WTC11 (cell line): ENCODE measurements around the gene CIAO2A. TPM values are rescaled to one million over a fixed set of nuclear protein-coding genes. Genes with fewer than 3 reads are reported as not detected.
"Not testable (repeated sequence)": the region's sequence is repeated elsewhere in the genome, so short reads cannot be mapped to it uniquely, and the experiment has no call there.

Experiments used
- ATAC-seq: fragments of 200-7000 bp; cut with Tn5 transposase; 2 replicates; pipeline ENCODE4 v1.10.0; 2021; ENCODE audit warnings: mild to moderate bottlenecking, moderate library complexity
- CTCF ChIA-PET: fragments of 300-600 bp; sonication (Branson Sonifier 250); formaldehyde crosslinking; loops from one replicate; lab custom pipeline; 2021; ENCODE audit warnings: antibody characterized with exemption; lab: Charles Lee
- POLR2A ChIA-PET: fragments of 350-600 bp; sonication (Branson Sonifier 250); formaldehyde crosslinking; loops from one replicate; lab custom pipeline; 2021; ENCODE audit warnings: antibody characterized with exemption; lab: Charles Lee
- DNase-seq: peaks from one replicate; pipeline ENCODE4 v3.0.0; 2021; ENCODE audit warnings: low spot score
- H3K27ac Mint-ChIP-seq: 2 replicates; pipeline ENCODE4 v1.8.0; 2021; ENCODE audit warnings: mixed read lengths
- H3K27me3 Mint-ChIP-seq: 2 replicates; pipeline ENCODE4 v1.8.0; 2021; ENCODE audit warnings: low read depth, mild to moderate bottlenecking, moderate library complexity, mixed read lengths
- H3K36me3 Mint-ChIP-seq: 2 replicates; pipeline ENCODE4 v1.8.0; 2021; ENCODE audit warnings: mixed read lengths
- H3K4me1 Mint-ChIP-seq: 2 replicates; pipeline ENCODE4 v1.8.0; 2022; ENCODE audit warnings: mixed read lengths
- H3K4me3 Mint-ChIP-seq: 2 replicates; pipeline ENCODE4 v1.8.0; 2021; ENCODE audit warnings: mild to moderate bottlenecking, moderate library complexity, mixed read lengths
- H3K9me3 Mint-ChIP-seq: 2 replicates; pipeline ENCODE4 v1.8.0; 2021; ENCODE audit warnings: mixed read lengths
- ATF3 ChIP-seq: sonication (generic); formaldehyde crosslinking; conservative IDR thresholded peaks from 2 replicates; pipeline ENCODE4 v1.8.1; 2022; ENCODE audit warnings: mild to moderate bottlenecking, missing genetic modification reagents
- CREM ChIP-seq: sonication (generic); formaldehyde crosslinking; IDR thresholded peaks from 2 replicates; pipeline ENCODE4 v1.8.1; 2022; ENCODE audit warnings: mild to moderate bottlenecking, missing genetic modification reagents, moderate library complexity
- EMX1 ChIP-seq: fragments of 250-450 bp; sonication (Bioruptor Pico); IDR thresholded peaks from 2 replicates; pipeline ENCODE4 v1.8.0; 2021; ENCODE audit warnings: mild to moderate bottlenecking
- NR1H2 ChIP-seq: sonication (generic); formaldehyde crosslinking; IDR thresholded peaks from 2 replicates; pipeline ENCODE4 v1.9.0; 2021; ENCODE audit warnings: mild to moderate bottlenecking, moderate library complexity, missing genetic modification reagents
- PRRX2 ChIP-seq: fragments of 250-450 bp; sonication (Bioruptor Pico); IDR thresholded peaks from 2 replicates; pipeline ENCODE4 v1.8.0; 2021; ENCODE audit warnings: mild to moderate bottlenecking
- SP1 ChIP-seq: sonication (generic); formaldehyde crosslinking; conservative IDR thresholded peaks from 2 replicates; pipeline ENCODE4 v1.8.1; 2022; ENCODE audit warnings: missing genetic modification reagents
- STAT6 ChIP-seq: sonication (generic); formaldehyde crosslinking; conservative IDR thresholded peaks from 2 replicates; pipeline ENCODE4 v1.8.1; 2023; ENCODE audit warnings: mild to moderate bottlenecking, low read depth, missing genetic modification reagents, moderate library complexity
- TCF7 ChIP-seq: sonication (generic); formaldehyde crosslinking; IDR thresholded peaks from 2 replicates; pipeline ENCODE4 v1.8.0; 2022; ENCODE audit warnings: mild to moderate bottlenecking, low read depth, missing genetic modification reagents, moderate library complexity
- TEAD1 ChIP-seq: sonication (generic); formaldehyde crosslinking; IDR thresholded peaks from 2 replicates; pipeline ENCODE4 v1.8.0; 2022; ENCODE audit warnings: mild to moderate bottlenecking, missing genetic modification reagents
- TP53 ChIP-seq: sonication (generic); formaldehyde crosslinking; IDR thresholded peaks from 2 replicates; pipeline ENCODE4 v1.8.1; 2023; ENCODE audit warnings: mild to moderate bottlenecking, missing genetic modification reagents
- total RNA-seq: library from RNA; stranded (reverse); gene quantifications from 3 replicates; pipeline ENCODE4 v1.2.3, GENCODE V29; 2021
- TF ChIP-seq, protein P1 (sequence below): sonication (generic); formaldehyde crosslinking; IDR thresholded peaks from 2 replicates; pipeline ENCODE4 v1.8.0; 2022; ENCODE audit warnings: mild to moderate bottlenecking, missing genetic modification reagents
- TF ChIP-seq, protein P2 (sequence below): sonication (generic); formaldehyde crosslinking; IDR thresholded peaks from 2 replicates; pipeline ENCODE4 v1.8.1; 2023; ENCODE audit warnings: mild to moderate bottlenecking, moderate library complexity, missing genetic modification reagents
- TF ChIP-seq, protein P3 (sequence below): fragments of 250-450 bp; sonication (Bioruptor Pico); IDR thresholded peaks from 2 replicates; pipeline ENCODE4 v1.9.0; 2021; ENCODE audit warnings: moderate library complexity, mild to moderate bottlenecking, inconsistent platforms, borderline replicate concordance
- TF ChIP-seq, protein P4 (sequence below): sonication (generic); formaldehyde crosslinking; IDR thresholded peaks from 2 replicates; pipeline ENCODE4 v1.8.1; 2023; ENCODE audit warnings: mild to moderate bottlenecking, missing genetic modification reagents
- TF ChIP-seq, protein P5 (sequence below): sonication (generic); formaldehyde crosslinking; IDR thresholded peaks from 2 replicates; pipeline ENCODE4 v1.8.0; 2022; ENCODE audit warnings: mild to moderate bottlenecking, missing genetic modification reagents

The CIAO2A gene
- total RNA-seq, 1 experiment from 2014 or later: 73.6 TPM

- TF ChIP-seq ATF3 (CRISPR knock-in tag) (no peak), TEAD1 (CRISPR knock-in tag) (no peak)
- TF ChIP-seq, all 79 proteins: peak for 0
These were observed 28.0 kb upstream of the CIAO2A start (continued) for GRCh38 chr15:64121614-64122013.

DNA sequence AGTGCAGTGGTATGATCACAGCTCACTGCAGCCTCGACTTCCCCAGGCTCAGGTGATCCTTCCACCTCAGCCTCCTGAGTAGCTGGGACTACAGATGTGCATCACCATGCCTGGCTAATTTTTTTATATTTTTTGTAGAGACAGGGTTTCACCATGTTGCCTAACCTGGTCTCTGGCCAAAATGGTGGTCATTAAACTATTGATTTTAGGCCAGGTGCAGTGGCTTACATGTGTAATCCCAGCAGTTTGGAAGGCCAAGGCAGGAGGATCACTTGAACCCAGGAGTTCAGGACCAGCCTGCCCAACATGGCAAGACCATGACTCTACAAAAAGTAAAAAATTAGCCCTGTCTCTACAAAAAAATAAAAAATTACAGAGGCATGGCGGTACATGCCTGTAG is 26.7 kb upstream of the CIAO2A start:
- CTCF ChIA-PET: interaction anchor here (1.3 kb wide), 1 partner anchor 33 kb away, joined by 3 read pairs; no protein-coding TSS in a partner anchor
- POLR2A ChIA-PET, DNase-seq, H3K9me3 Mint-ChIP-seq, H3K4me1 Mint-ChIP-seq, H3K27me3 Mint-ChIP-seq, H3K4me3 Mint-ChIP-seq, H3K27ac Mint-ChIP-seq, ATAC-seq: not testable (repeated sequence)
- peaks cover 23% of the 10 kb centered on the region for H3K36me3 Mint-ChIP-seq

GRCh38 chr15:64117759-64118487 is 24.3 kb upstream of the CIAO2A start:
- TF ChIP-seq NR1H2: no peak
- TF ChIP-seq, all 79 proteins: peak for 0
- CTCF ChIA-PET: no interaction called here
- POLR2A ChIA-PET: no interaction called here

GRCh38 chr15:64112904-64113303 is 19.3 kb upstream of the CIAO2A start:
- H3K27me3 Mint-ChIP-seq: no peaks in the 10 kb centered on the region
- ChIA-PET CTCF (no interaction called here), POLR2A (no interaction called here)
- 0 out of 2 replicates have a peak overlapping the region, but pooled peaks have one; percentile 23 for H3K27ac Mint-ChIP-seq
- TF ChIP-seq CREM (CRISPR knock-in tag): no peak
- no peak for TF ChIP-seq SP1 (CRISPR knock-in tag)
- TF ChIP-seq PRRX2 (CRISPR knock-in tag): no peak
- TF ChIP-seq, protein P1, sequence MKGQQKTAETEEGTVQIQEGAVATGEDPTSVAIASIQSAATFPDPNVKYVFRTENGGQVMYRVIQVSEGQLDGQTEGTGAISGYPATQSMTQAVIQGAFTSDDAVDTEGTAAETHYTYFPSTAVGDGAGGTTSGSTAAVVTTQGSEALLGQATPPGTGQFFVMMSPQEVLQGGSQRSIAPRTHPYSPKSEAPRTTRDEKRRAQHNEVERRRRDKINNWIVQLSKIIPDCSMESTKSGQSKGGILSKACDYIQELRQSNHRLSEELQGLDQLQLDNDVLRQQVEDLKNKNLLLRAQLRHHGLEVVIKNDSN (CRISPR knock-in tag): no peak
- no peaks in the 10 kb centered on the region for H3K9me3 Mint-ChIP-seq
- H3K4me3 Mint-ChIP-seq: no peak overlapping the region
- ATAC-seq (no peak), DNase-seq (no peak)
- H3K36me3 Mint-ChIP-seq: peaks cover 13% of the 10 kb centered on the region
- H3K4me1 Mint-ChIP-seq: peaks cover 8% of the 10 kb centered on the region

More at GRCh38 chr15:64117759-64118487, 24.3 kb upstream of the CIAO2A start:
- Mint-ChIP-seq H3K4me1 (no peaks in the 10 kb centered on the region), H3K36me3 (peaks cover 27% of the 10 kb centered on the region), H3K27me3 (no peaks in the 10 kb centered on the region), H3K4me3 (no peak overlapping the region), H3K27ac (no peak overlapping the region), H3K9me3 (no peaks in the 10 kb centered on the region)
- no peak for DNase-seq
- no peak for ATAC-seq

DNA sequence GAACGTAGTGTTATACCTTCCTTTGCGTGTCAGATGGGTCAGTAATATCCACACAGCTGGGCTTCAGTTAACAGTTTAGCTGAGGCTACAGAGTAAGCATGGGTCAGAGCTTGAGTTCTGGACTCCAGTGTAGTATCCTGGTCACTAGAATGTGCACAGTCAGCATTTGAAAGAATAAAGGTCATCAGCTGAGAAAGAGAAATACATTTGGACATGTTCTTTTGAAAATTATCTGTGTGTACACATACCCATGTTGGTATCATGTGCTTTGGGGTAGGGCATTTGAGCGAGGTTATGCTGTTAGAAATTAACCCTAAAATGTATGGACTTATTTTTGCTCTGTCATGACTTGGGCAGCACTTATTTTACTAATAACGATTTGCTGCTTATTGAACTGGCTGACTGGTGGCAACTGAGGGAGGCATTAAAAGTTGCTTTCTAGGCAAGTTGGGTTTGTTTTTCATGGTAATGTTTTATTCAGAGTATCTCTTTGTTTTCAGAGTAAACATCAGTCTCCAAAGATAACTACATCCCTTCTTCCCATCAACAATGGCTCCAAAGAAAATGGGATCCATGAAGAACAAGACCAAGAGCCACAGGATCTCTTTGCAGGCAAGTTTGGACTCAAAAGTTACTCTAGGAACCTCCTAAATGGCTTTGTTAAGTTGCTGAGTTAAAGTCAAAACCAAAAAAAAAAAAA is 18.6 kb upstream of the CIAO2A start:
- Mint-ChIP-seq H3K4me1 (peaks cover 8% of the 10 kb centered on the region), H3K27ac (0 out of 2 replicates have a peak overlapping the region, but pooled peaks have one; percentile 23), H3K36me3 (peaks cover 13% of the 10 kb centered on the region), H3K27me3 (no peaks in the 10 kb centered on the region), H3K9me3 (no peaks in the 10 kb centered on the region), H3K4me3 (no peak overlapping the region)
- ChIA-PET CTCF (interaction anchor here (1.2 to 2.3 kb wide), 2 partner anchors 41 to 51 kb away, joined by 5 to 14 read pairs; partner anchors contain the start of gene PPIB), POLR2A (interaction anchor here (0.5 to 1.4 kb wide), 2 partner anchors 19 to 55 kb away, joined by 3 to 8 read pairs; partner anchors contain the start of gene CIAO2A)
- ATAC-seq: no peak
- DNase-seq: no peak
- no peak for TF ChIP-seq STAT6
- TF ChIP-seq, protein P2, sequence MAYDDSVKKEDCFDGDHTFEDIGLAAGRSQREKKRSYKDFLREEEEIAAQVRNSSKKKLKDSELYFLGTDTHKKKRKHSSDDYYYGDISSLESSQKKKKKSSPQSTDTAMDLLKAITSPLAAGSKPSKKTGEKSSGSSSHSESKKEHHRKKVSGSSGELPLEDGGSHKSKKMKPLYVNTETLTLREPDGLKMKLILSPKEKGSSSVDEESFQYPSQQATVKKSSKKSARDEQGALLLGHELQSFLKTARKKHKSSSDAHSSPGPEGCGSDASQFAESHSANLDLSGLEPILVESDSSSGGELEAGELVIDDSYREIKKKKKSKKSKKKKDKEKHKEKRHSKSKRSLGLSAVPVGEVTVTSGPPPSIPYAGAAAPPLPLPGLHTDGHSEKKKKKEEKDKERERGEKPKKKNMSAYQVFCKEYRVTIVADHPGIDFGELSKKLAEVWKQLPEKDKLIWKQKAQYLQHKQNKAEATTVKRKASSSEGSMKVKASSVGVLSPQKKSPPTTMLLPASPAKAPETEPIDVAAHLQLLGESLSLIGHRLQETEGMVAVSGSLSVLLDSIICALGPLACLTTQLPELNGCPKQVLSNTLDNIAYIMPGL (CRISPR knock-in tag): no peak
- TF ChIP-seq EMX1 (CRISPR knock-in tag): no peak
- TF ChIP-seq, protein P3, sequence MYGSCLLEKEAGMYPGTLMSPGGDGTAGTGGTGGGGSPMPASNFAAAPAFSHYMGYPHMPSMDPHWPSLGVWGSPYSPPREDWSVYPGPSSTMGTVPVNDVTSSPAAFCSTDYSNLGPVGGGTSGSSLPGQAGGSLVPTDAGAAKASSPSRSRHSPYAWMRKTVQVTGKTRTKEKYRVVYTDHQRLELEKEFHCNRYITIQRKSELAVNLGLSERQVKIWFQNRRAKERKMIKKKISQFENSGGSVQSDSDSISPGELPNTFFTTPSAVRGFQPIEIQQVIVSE (CRISPR knock-in tag): no peak
- TF ChIP-seq TP53 (CRISPR knock-in tag): no peak
- TF ChIP-seq, protein P4, sequence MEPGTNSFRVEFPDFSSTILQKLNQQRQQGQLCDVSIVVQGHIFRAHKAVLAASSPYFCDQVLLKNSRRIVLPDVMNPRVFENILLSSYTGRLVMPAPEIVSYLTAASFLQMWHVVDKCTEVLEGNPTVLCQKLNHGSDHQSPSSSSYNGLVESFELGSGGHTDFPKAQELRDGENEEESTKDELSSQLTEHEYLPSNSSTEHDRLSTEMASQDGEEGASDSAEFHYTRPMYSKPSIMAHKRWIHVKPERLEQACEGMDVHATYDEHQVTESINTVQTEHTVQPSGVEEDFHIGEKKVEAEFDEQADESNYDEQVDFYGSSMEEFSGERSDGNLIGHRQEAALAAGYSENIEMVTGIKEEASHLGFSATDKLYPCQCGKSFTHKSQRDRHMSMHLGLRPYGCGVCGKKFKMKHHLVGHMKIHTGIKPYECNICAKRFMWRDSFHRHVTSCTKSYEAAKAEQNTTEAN: no peak
- TF ChIP-seq, protein P5, sequence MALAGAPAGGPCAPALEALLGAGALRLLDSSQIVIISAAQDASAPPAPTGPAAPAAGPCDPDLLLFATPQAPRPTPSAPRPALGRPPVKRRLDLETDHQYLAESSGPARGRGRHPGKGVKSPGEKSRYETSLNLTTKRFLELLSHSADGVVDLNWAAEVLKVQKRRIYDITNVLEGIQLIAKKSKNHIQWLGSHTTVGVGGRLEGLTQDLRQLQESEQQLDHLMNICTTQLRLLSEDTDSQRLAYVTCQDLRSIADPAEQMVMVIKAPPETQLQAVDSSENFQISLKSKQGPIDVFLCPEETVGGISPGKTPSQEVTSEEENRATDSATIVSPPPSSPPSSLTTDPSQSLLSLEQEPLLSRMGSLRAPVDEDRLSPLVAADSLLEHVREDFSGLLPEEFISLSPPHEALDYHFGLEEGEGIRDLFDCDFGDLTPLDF (CRISPR knock-in tag): no peak
- no peak for TF ChIP-seq TCF7 (CRISPR knock-in tag)
